Breast epithelium (tissue), 4 donors: ENCODE measurements around the gene FAM131B. TPM values are rescaled to one million over a fixed set of nuclear protein-coding genes. Genes with fewer than 3 reads are reported as not detected.
A peak's percentile ranks its signal among the peaks of the same experiment; 100 is the strongest.

Experiments used
- DNase-seq, 2 donors: peaks; one replicate each; pipeline ENCODE4 v3.0.0-alpha.2; 2019; ENCODE audit warnings: low spot score in 2 of 2
- H3K27ac ChIP-seq, 2 donors: fragments of 200-600 bp; sonication (generic) in 1 of 2; one replicate each; pipeline ENCODE4 v1.5.1; 2016 to 2019; ENCODE audit warnings: mild to moderate bottlenecking in 1 of 2
- H3K27me3 ChIP-seq, 2 donors: fragments of 200-600 bp; sonication (generic) in 1 of 2; one replicate each; pipeline versions ENCODE4 v1.5.1 to v1.6.0; 2017 to 2019; ENCODE audit warnings: control low read depth in 1 of 2, mild to moderate bottlenecking in 1 of 2
- H3K36me3 ChIP-seq: fragments of 200-600 bp; one replicate; pipeline ENCODE4 v1.5.1; 2019
- H3K4me1 ChIP-seq, 2 donors: fragments of 200-600 bp; sonication (generic); one replicate each; pipeline ENCODE4 v1.5.1; 2016 to 2019; ENCODE audit warnings: control low read depth in 1 of 2
- H3K4me3 ChIP-seq, 3 donors: fragments of 200-600 bp; sonication (generic); 1 replicate in 2 of 3; 2 replicates in 1 of 3; pipeline ENCODE4 v1.5.1; 2016 to 2019; ENCODE audit warnings: mild to moderate bottlenecking in 3 of 3, moderate library complexity in 2 of 3
- H3K9me3 ChIP-seq, 2 donors: fragments of 200-600 bp; sonication (generic) in 1 of 2; one replicate each; pipeline ENCODE4 v1.5.1; 2016 to 2019; ENCODE audit warnings: control low read depth in 1 of 2
- CTCF ChIP-seq, 3 donors: fragments of 450-650 bp; IDR thresholded peaks; one replicate each; pipeline ENCODE4 v1.5.1; 2016 to 2017; ENCODE audit warnings: antibody characterized with exemption in 3 of 3, mild to moderate bottlenecking in 3 of 3, moderate library complexity in 3 of 3
- POLR2A ChIP-seq: fragments of 450-650 bp; IDR thresholded peaks from one replicate; pipeline ENCODE4 v1.6.1; 2016; ENCODE audit warnings: antibody characterized with exemption, mild to moderate bottlenecking, moderate library complexity
- POLR2AphosphoS5 ChIP-seq, 3 donors: sonication (generic); formaldehyde crosslinking; IDR thresholded peaks; one replicate each; pipeline ENCODE4 v1.6.1; 2017; ENCODE audit warnings: antibody characterized with exemption in 3 of 3
- intact Hi-C: fragments of 100-400 bp; cut with DNase I; formaldehyde crosslinking; loops from one replicate; pipeline ENCODE4 v1.15.1; 2023; ENCODE audit warnings: low total_unique reads
- total RNA-seq, 3 donors: library from RNA; depleted of rRNA; stranded (reverse); fragments of >200 nt; gene quantifications; one replicate each; pipeline ENCODE4 v1.1.0, GENCODE V29; 2016

FAM131B gene
- total RNA-seq, 3 donors from 2014 or later, result 0.48 to 2.3 (median 0.73) TPM

GRCh38 chr7:143343596-143343995 is 18.9 kb downstream of the FAM131B start:
- H3K4me3 ChIP-seq, result no peak overlapping the region
- intact Hi-C loops, result no loop called here
- no peak overlapping the region for H3K27ac ChIP-seq
- H3K36me3 ChIP-seq, result no peaks in the 10 kb centered on the region
- H3K9me3 ChIP-seq, result no peaks in the 10 kb centered on the region
- no peak for TF ChIP-seq POLR2A
- no peak for TF ChIP-seq CTCF (IDR thresholded peaks at IDR 0.05)
- no peak for TF ChIP-seq POLR2AphosphoS5 (IDR thresholded peaks at IDR 0.05)
- no peak for DNase-seq
- H3K4me1 ChIP-seq, result no peaks in the 10 kb centered on the region
- H3K27me3 ChIP-seq, result no peaks in the 10 kb centered on the region

- H3K9me3 ChIP-seq, result no peaks in the 10 kb centered on the region
- TF ChIP-seq POLR2AphosphoS5 (IDR thresholded peaks at IDR 0.05), result no peak
- no peak for TF ChIP-seq CTCF (IDR thresholded peaks at IDR 0.05)
- H3K27me3 ChIP-seq, result no peaks in the 10 kb centered on the region
- no peaks in the 10 kb centered on the region for H3K4me1 ChIP-seq
- no peaks in the 10 kb centered on the region for H3K36me3 ChIP-seq
- no peak overlapping the region for H3K27ac ChIP-seq
- no peak for DNase-seq
- intact Hi-C loops, result no loop called here
- H3K4me3 ChIP-seq, result no peak overlapping the region
These were observed 20.7 kb downstream of the FAM131B start for GRCh38 chr7:143341842-143342241.

GRCh38 chr7:143337216-143337615 is 25.3 kb downstream of the FAM131B start:
- intact Hi-C loops, result no loop called here
- TF ChIP-seq POLR2A (no peak), POLR2AphosphoS5 (IDR thresholded peaks at IDR 0.05) (no peak), CTCF (IDR thresholded peaks at IDR 0.05) (no peak)
- Histone ChIP-seq H3K4me3 (no peak overlapping the region), H3K9me3 (no peaks in the 10 kb centered on the region), H3K27me3 (no peaks in the 10 kb centered on the region), H3K36me3 (no peaks in the 10 kb centered on the region), H3K27ac (no peak overlapping the region), H3K4me1 (no peaks in the 10 kb centered on the region)
- no peak for DNase-seq

GRCh38 chr7:143334244-143334643 is 28.3 kb downstream of the FAM131B start:
- H3K9me3 ChIP-seq, result no peaks in the 10 kb centered on the region
- H3K27ac ChIP-seq, result no peak overlapping the region
- no peak overlapping the region for H3K4me3 ChIP-seq
- no peaks in the 10 kb centered on the region for H3K36me3 ChIP-seq
- intact Hi-C loops, result no loop called here
- DNase-seq, result no peak
- no peaks in the 10 kb centered on the region for H3K4me1 ChIP-seq
- H3K27me3 ChIP-seq, result no peaks in the 10 kb centered on the region
- TF ChIP-seq POLR2A (no peak), POLR2AphosphoS5 (IDR thresholded peaks at IDR 0.05) (no peak), CTCF (IDR thresholded peaks at IDR 0.05) (no peak)

GRCh38 chr7:143331179-143331801 is 31.2 kb downstream of the FAM131B start:
- Histone ChIP-seq H3K4me3 (no peak overlapping the region), H3K27ac (peak overlapping the region in 1 of 2 donors; percentile 43), H3K4me1 (no peaks in the 10 kb centered on the region), H3K9me3 (no peaks in the 10 kb centered on the region), H3K36me3 (no peaks in the 10 kb centered on the region), H3K27me3 (no peaks in the 10 kb centered on the region)
- intact Hi-C loops, result no loop called here
- DNase-seq, result no peak
- TF ChIP-seq POLR2A, result no peak
- TF ChIP-seq CTCF (IDR thresholded peaks at IDR 0.05), result no peak
- no peak for TF ChIP-seq POLR2AphosphoS5 (IDR thresholded peaks at IDR 0.05)
